ENCODE measurements around the gene SCN7A.
"Not testable (repeated sequence)": the region's sequence is repeated elsewhere in the genome, so short reads cannot be mapped to it uniquely, and the experiment has no call there.

SCN7A gene

DNA sequence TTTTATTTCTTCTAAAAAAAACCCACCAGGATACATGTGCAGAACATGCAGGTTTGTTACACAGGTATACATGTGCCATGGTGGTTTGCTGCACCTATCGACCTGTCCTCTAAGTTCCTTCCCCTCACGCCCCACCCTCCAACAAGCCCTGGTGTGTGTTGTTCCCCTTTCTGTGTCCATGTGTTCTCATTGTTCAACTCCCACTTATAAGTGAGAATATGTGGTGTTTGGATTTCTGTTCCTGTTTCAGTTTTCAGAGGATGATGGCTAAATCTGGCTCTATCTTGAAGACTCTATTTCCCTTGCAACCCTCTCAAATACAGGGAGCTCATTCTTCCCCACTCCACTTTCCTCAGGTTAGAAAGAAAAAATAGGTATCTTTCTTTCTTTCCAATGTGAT lies 86.3 kb downstream of the SCN7A start:
- FAIRE-seq; DNase-seq (ENCODE audit: extremely low spot score, insufficient read length, low read depth): not testable (repeated sequence)

DNA sequence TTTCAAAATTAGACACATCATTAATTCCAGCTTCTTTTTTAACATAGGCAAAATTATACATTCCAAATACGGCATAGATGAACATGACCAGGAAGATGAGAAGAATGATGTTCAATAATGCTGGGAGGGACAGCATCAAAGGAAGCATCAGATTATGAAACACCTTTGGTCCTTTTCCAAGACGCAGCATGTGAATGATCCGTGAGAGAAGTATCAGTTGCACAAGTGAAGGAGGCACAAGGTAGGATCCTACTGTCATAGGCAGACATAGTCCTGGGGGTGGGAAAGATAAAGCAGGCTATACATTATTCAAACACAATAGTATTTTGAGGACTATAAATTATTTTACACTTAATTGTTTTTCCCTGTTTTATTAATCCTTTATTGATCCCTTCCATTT lies 87.7 kb downstream of the SCN7A start:
- FAIRE-seq (no peak), DNase-seq (ENCODE audit: extremely low spot score, insufficient read length, low read depth) (no peak)

DNA sequence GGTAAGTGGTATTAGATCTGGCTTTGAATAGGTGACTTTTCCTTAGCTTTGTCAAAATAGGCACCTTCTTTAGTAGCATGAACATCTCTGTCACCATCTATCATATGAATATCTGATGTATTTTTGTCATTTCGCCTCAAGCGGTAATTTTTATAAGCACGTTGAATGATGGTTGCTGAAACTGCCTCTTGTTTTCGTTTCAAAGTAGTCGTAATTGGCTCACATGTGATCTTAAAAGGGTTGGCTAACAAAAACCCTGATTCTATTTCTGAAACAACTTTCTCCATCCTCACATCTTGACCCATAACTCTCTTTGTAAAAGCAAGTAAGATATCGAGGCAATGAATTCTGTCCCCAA lies 88.5 kb downstream of the SCN7A start:
- FAIRE-seq (no peak), DNase-seq (ENCODE audit: extremely low spot score, insufficient read length, low read depth) (no peak)

DNA sequence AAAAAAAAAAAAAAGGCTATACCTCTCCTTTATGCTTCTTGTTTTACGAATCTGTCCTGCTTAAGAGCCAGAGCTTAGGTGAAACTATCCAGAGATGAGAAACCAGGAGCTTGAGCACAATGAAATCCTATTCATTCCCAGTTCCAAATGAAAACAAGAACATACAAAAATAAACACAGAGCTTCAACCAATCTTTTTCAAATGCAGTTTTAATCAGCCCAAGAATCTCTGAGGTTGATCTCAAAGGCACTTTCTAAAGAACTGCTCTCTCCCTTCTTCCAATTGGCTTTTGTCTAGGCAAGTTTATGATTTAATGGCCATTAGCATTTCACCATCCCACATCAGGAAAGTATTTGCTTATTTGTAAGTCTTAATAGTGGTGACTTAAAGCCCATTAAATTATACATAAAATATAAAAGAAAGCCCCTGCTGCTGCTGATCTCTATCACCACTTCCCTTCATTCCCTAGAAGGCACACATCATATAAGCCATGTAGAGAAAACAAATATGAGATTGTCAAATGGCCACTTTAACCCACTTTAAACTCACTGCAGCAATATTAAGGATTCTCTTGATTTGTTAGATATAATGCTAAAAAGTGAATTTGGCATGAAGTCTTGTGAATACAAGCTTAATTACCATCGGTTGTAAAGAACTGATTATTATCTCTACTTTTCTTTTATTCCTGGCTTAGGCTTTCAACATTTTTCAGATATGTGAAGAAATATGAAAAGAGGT lies 89.0 kb downstream of the SCN7A start:
- DNase-seq (ENCODE audit: extremely low spot score, insufficient read length, low read depth) (no peak), FAIRE-seq (no peak)

DNA sequence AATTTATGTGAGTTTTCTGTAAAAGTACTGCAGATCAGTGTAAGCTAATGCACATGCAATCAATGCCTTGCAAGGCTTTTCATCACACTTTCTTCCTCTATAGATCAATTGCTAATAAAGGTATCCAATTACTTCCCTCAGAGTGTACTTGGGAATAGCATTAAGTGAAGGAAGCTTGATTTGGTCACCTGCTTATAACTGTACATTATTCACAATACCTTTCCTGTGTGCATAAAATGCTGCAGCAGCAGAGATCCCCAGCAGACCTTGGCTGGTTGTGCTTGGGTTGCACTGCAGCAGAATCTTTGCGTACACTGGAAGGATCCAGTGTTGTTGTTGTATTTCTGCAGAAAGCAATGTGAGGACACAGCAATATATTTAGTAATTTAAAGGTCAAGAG lies 99.8 kb downstream of the SCN7A start:
- DNase-seq (ENCODE audit: extremely low spot score, insufficient read length, low read depth) (no peak), FAIRE-seq (no peak)

DNA sequence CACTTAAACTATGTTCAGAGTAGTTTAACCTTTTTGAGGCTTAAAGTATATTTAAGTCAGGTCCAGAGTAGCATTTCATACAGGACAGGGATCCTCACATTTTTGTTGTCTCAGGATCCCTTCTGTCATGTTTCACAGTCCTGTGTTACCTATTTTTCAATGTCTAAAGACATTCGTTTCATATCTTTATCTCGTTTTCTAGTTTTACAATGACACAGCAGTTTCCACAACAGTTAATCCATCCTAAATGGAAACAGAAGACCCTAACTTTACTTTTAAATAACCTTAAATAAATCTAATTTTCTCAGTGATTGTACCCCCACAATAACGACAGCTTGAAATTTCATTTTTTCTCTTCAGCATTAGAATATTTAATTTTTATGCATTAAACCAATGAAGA lies 101.0 kb downstream of the SCN7A start:
- DNase-seq (ENCODE audit: extremely low spot score, insufficient read length, low read depth) (no peak), FAIRE-seq (no peak)

DNA sequence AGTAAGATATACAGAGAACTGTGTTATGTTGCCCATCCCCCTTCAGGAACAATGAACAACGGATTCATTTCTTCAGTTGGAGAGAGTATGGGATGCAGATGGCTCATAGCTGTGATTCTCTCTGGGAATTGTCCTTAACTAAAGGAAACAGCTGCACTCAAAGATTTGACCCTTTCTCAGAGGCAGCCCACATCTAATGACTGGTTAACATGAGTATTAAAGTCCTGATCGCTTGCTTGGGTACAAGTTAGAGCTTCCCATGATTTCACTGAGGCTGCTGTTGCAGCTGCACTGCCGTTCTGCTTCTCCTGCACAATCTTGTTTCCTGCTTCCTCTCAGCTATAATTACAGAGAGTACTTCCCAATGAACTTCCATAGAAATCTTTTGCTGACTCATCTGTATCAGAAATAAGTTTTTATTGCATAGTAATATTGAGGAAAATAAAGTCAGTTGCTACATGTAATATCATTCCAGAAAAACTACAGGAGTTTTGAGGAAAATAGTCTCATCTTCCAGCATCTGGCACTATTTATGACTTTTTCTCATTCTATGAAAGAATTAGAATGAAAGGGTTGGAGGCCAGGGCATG lies 105.5 kb downstream of the SCN7A start:
- FAIRE-seq = no peak

DNA sequence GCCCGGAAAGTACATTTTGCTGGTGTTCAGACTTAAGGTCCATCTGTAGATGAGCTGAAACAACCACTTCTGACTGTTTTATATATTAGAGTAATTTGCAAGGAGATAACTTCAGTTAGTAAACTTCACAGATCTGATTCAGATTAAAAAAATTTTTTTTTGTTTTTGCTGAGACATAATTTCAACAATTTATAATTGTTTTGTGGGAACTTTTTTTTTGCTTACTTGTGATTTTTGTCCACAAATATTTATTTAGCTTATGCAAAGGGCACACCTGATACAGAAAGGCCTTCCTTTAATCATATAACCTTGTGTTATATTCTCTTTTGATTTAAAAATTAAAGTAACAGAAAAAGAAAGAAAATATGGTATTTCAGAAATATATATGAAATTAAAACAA lies 108.7 kb downstream of the SCN7A start:
- DNase-seq (ENCODE audit: extremely low spot score, insufficient read length, low read depth) = no peak
- FAIRE-seq = no peak

More for the DNA sequence above, 105.5 kb downstream of the SCN7A start:
- no peak for DNase-seq (ENCODE audit: extremely low spot score, insufficient read length, low read depth)

DNA sequence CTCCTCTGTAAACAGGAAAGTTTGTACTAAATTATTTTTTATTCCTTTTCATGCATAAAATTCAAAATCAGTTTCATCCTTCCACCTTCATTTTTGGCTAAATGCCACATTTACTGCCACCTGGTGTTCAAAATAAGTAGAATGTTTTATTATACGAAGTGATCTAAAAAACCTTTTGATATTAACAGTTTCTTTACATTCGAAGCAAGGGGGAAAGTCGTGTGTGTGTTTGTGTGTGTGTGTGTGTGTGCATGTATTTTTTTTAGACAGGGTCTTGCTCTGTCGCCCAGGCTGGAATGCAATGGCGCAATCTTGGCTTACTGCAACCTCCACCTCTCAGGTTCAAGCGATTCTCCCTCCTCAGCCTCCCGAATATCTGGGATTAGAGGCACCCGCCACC lies 109.3 kb downstream of the SCN7A start:
- FAIRE-seq = peak; percentile 33
- peak; percentile 0 for DNase-seq (ENCODE audit: extremely low spot score, insufficient read length, low read depth)

DNA sequence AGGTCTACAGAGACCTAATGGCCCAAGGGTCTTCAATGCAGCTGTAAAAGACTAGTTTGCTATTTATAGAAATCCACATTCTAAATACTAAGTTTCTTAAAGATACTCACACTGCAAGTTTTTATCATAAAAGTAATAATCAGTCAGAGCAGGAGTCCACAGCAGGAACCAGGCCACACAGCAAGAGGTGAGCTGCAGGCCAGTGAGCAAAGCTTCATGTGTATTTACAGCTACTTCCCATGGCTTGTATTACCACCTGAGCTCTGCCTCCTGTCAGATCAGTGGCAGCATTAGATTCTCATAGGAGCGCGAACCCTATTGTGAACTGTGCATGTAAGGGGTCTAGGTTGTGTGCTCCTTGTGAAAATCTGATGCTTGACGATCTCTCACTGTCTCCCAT lies 111.6 kb downstream of the SCN7A start:
- DNase-seq (ENCODE audit: extremely low spot score, insufficient read length, low read depth) = no peak
- FAIRE-seq = no peak

DNA sequence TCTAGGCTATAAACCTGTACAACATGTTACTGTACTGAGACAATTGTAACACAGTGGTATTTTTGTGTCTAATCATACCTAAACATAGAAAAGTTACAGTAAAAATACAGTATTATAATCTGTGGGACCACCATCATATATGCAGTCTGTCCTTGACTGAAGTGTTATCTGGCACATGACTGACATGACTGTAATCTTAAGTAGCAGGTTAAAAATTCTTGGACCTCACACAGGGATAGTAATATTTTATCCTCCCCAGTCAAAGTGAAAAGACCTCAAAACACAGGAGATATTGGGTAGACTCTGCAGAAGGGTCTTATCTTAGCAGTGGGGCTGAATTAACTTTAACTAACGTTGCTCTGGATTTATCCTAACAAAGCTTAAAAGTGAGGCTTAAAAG lies 113.4 kb downstream of the SCN7A start:
- no peak for DNase-seq (ENCODE audit: extremely low spot score, insufficient read length, low read depth)
- FAIRE-seq = no peak

DNA sequence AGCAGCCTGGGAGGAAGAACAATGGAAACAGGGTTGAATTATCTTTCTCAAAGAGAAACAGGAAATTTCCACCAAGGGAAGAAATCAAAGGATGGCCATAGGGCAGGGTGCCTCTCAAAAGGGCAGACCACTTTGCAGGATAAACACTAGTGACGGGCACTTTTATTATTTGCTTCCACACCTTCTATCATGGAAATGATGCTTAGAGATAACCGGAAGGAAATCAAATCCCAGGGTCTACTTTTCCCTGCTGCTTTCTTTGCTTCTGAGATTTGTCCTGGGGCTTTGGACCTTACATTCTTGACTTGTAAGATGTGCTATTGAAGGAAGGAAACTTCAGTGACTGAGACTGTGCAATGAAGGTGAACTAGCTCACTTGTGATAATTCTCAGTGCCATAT lies 117.2 kb downstream of the SCN7A start:
- DNase-seq (ENCODE audit: extremely low spot score, insufficient read length, low read depth) = no peak
- FAIRE-seq = no peak

DNA sequence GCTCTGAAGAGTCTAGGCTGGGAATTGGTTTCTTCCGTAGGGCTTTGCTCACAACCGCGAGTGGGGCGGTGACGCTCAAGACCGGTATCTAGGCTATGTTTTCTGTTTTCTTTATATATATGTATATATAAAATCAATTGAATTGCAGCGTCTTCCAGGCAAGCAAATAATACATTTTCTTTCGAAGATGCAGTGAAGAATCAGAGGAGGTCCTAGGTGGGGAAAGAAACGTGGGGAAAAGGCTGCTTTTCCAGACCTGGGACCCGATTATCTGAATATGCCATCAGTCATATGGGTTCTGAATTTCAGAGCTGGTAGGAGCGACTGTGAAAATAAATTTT lies 117.6 kb downstream of the SCN7A start:
- DNase-seq (ENCODE audit: extremely low spot score, insufficient read length, low read depth) = no peak

DNA sequence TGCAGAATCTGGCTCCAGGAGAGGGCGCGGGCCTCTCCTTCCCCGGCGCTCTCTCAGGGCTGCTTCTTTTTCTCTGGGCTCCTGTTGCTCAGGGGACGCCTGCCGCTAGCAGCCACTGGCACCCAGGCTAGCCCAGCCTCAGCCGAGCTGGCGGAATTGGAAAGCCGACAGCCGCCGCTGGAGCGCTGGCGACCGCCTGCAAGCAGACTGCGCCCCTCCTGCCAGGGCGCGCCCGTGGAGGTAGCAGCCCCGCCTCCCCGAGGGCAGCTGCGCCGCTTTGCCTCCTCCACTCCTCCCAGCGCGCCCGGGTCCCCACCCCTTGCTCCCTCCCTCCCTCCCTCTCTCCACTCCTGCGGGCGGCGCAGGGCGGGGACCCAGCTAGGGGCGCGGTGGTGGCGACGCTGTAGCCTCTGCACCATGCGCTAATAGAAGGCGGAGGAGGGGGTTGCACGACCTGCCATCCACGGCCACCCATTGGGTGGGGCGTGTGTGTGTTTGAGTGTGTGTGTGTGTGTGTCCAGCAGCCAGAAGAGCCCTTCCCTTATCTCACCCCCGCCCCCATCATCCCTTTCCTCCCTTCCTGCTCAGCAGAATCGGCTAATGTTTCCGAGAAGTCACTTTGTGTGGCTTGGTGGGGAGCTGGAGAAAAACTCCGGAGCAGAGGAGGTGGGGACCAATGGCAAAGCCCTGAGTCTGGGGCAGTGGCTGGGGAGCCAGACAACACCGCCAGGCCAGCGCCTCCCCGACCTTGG lies 118.1 kb downstream of the SCN7A start, which contains the start of gene SCN9A:
Gene SCN9A, minus strand, starts transcription at position 209 of the 752 bp plus-strand sequence. CDS start 64,188 bp downstream, outside the sequence.
- DNase-seq (ENCODE audit: extremely low spot score, insufficient read length, low read depth) = peak; percentile 1
- FAIRE-seq = no peak

More for the DNA sequence above, 117.6 kb downstream of the SCN7A start:
- FAIRE-seq = no peak

DNA sequence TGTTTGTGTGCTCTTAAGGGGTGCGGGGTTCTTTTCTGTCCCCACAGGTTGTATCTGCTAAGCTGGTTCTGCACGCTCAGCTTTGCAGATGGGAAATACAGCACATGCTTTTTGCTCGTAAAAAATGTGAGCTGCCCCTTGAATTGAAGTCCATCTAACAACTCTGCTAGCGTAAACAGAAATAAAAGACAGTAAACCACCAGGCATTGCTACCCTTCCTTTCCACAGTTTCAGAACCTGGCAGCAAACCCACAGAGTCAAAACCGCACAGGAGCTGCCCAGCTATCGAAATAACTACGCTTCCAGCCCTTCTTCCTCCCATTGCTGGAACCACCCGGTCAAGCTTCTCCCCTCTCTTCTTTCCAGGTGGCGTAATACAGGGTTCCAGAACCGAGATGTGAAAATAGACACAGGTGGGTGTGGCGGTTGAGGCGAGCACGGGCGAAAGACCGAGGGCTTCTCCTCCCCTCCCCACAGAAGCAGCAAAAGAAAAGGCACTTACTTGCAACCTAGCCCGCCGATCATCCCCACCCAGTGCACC lies 118.8 kb downstream of the SCN7A start:
- DNase-seq (ENCODE audit: extremely low spot score, insufficient read length, low read depth) (no peak), FAIRE-seq (no peak)

DNA sequence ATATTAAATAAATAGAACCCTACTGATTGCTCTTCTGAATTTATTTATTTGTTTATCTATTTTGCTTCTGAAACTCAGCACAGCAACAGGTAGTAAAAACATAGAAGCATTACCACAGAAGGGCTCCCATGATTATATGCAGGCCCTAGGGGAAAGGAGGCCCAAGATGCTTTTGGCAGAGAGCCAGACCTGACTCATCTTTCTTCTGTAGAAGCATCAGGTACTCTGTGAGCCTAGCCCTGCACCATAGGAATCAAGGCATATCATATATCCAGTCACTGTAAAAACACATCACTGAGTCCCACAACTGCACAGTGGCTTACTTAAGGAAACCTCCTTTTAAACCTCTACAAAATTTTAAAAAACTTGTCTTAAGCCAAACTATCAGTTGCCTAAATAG lies 120.1 kb downstream of the SCN7A start:
- no peak for FAIRE-seq

DNA sequence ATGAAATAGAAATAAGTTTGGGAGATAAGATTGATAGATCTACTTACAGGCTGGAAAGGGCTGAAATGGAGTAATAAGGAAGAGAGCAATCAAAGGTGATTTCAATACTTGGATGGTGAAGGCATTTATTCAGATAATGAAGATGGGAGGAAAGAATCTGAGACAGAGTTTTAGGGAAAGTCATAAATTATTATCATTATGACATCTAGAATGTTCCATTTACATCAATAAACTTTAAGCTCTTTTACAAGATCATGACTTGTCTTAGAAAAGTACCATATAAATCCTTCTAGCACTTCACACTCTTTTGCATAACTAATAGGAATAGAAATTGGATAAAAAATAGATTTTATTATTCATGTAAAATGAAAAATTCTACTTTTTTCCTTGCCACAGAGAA lies 120.5 kb downstream of the SCN7A start:
- FAIRE-seq (no peak), DNase-seq (ENCODE audit: extremely low spot score, insufficient read length, low read depth) (no peak)

More for the DNA sequence above, 120.1 kb downstream of the SCN7A start:
- DNase-seq (ENCODE audit: extremely low spot score, insufficient read length, low read depth) = no peak

DNA sequence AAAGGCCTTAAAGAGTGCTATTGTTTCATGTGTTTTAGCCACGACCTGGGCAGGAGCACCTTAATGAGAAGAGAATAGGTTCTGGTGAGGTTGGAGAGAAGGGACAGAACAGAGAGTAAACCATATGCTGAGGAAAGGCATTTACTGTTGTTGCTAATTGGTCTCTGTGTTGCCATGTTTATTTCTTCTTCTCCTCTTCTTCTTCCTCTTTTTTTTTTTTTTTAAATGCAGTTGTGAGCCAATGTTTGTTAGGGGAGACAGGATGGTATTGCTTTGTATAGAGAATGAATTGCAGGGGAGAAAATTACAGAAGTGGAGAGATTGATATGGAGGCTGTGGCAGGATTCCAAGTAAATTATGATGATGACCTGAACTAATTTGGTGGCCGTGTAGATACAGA lies 120.9 kb downstream of the SCN7A start:
- DNase-seq (ENCODE audit: extremely low spot score, insufficient read length, low read depth) (no peak), FAIRE-seq (no peak)

DNA sequence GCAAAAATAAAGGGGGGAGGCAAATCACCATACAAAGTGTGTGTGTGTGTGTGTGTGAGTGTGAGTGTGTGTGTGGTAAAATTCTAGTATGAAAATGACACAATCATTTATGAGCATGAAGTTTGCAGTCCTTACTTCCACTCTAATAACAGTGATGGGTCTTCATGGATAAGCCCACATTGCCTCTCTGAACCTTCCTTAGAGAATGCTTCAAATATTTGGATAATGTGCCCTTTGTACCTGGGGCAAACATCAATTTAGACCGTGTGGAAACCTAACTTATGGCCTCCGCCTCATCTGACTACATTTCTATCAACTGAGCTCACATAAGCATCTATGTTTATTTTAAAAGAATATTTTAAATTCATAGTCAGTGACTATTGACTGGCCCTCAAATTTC lies 122.0 kb downstream of the SCN7A start:
- FAIRE-seq (no peak), DNase-seq (ENCODE audit: extremely low spot score, insufficient read length, low read depth) (no peak)

DNA sequence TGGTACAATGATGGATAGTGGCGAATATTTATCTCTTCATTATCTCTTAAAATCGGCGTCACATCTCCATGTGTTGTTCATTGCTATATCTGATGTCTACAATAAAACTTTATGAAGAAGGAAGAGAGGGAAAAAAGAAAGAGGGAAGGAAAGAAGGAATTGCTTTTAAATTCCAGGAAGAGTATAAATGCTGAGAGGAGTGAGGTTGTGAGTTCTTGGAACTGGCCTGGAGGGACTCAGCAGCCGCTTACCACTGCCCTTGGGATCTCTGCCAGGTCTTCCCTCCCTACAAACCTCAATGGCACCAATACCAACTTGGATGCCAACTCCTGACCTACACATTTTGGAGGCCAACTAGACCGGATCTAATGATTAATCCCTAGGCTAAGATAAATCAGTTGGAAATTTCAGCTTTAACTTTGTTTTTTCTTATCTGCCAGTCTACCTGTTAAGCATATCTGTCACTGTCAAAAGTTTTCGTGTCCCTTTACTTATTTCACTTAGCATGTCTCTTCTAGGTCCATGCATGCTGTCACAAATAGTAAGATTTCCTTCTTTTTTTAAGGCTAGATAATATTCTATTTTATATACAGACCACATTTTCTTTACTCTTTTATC lies 128.1 kb downstream of the SCN7A start:
- FAIRE-seq (no peak), DNase-seq (ENCODE audit: extremely low spot score, insufficient read length, low read depth) (no peak)

DNA sequence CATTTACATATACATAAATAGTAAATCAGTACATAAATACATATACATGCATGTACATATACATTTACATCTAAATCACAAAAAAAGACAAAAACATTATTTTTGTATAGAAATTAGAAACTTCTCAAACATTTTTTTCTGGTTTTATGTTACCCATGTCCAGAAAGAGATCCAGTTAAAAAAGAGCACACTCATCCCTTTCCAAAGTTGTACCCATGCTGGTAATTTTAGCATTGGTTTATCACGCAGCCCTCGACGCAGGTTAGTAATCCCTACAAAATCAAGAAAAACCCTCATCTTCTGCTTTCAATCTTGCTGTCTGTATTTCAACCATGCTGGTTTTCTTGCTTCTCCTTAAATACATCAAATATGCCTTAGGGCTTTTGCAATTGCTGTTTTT lies 128.8 kb downstream of the SCN7A start:
- FAIRE-seq (no peak), DNase-seq (ENCODE audit: extremely low spot score, insufficient read length, low read depth) (no peak)

Measured in GM18507 (cell line).